ENCODE results near the gene EAF2.
A peak's percentile ranks its signal among the peaks of the same experiment; 100 is the strongest.

EAF2 gene

DNA sequence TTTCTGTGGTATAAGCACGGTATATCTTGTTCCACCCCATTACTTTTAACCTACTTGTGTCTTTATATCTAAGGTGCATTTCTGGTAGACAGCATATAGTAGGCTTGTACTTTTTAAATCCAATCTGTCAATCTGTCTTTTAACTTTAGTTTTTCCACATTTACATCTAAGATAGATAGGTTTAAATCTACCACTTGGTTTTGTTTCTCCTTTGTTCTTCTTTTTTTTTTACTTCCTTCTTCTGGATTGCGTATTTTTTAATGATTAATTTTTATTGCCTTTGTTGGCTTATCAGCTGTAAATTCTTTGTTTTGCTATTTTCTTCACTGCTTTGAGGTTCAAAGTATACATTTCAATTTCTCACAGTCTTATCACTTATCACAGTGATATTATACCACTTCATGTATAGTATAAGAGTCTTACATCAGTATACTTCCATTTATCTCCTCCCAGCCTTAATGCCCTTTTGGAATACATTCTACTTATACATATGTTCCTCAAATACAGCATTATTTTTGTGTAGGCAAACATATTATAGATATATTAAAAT, 31.2 kb upstream of the EAF2 start:
- no peak for DNase-seq (ENCODE audit: low read depth)
- no peak overlapping the region for H3K4me3 ChIP-seq (ENCODE audit: low read depth, low read length)
- TF ChIP-seq, protein P1, sequence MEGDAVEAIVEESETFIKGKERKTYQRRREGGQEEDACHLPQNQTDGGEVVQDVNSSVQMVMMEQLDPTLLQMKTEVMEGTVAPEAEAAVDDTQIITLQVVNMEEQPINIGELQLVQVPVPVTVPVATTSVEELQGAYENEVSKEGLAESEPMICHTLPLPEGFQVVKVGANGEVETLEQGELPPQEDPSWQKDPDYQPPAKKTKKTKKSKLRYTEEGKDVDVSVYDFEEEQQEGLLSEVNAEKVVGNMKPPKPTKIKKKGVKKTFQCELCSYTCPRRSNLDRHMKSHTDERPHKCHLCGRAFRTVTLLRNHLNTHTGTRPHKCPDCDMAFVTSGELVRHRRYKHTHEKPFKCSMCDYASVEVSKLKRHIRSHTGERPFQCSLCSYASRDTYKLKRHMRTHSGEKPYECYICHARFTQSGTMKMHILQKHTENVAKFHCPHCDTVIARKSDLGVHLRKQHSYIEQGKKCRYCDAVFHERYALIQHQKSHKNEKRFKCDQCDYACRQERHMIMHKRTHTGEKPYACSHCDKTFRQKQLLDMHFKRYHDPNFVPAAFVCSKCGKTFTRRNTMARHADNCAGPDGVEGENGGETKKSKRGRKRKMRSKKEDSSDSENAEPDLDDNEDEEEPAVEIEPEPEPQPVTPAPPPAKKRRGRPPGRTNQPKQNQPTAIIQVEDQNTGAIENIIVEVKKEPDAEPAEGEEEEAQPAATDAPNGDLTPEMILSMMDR (IDR thresholded peaks at IDR 0.05; ENCODE audit: insufficient read depth, low read depth, low read length, missing control alignments), result no peak

DNA sequence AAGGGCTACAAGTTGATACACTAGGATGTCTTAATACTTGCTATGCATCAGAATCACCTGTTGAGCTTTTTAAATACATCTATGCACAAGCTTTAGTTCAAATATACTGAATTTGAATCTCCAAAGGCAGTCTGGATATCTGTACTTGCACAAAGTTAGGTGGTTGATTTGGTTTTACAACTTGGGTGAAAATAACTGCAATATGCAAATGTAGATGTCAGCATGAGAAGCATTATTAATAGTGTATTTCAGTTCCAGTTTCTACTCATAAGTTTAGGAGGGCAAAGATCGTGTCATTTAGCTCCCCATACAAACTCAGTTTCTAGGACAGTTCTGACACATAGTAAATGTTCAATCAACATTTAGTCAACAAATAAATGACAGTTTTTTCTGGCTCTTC, 25.8 kb upstream of the EAF2 start:
- peak; percentile 87 for DNase-seq (ENCODE audit: low read depth)
- TF ChIP-seq, protein P1 (IDR thresholded peaks at IDR 0.05; ENCODE audit: insufficient read depth, low read depth, low read length, missing control alignments), result no peak
- peak overlapping the region; percentile 37 for H3K4me3 ChIP-seq (ENCODE audit: low read depth, low read length)

DNA sequence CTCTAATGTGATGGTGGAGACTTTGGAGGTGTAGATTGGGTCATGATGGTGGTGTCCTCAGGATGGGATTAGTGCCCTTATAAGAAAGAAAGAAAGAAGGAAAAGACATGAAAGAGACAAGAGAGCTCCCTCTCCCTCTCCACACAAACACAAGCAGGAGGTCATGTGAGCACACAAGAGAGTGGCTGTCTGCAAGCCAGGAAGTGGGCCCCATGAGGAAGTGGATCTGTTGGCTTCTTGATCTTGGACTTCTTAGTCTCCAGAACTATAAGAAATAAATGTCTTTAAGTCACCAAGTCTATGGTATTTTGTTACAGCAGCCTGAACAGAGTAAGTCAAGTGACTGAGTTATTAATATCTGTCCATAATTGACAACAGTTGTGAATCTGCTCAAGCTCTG, 17.3 kb upstream of the EAF2 start:
- no peak for DNase-seq (ENCODE audit: low read depth)
- TF ChIP-seq, protein P1 (IDR thresholded peaks at IDR 0.05; ENCODE audit: insufficient read depth, low read depth, low read length, missing control alignments), result no peak

DNA sequence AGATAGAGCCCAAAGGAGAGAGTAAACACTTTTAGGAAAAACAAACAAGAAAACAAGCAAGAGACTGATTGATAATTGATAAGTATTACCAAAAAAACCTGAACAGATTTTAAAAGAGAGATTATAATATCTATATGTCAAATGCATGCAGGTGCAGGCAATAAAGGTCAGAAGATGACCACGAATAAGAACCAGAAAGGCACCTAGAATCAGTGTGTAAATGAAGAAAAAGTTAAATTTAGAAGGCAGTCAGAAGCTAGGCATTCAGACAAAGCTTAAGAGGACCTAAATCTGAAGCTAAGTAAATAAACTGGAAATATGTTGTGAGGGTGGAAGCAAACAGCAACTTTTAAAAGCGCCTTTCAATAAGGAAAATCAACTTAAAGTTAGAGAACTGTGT, 16.4 kb upstream of the EAF2 start:
- TF ChIP-seq, protein P1 (IDR thresholded peaks at IDR 0.05; ENCODE audit: insufficient read depth, low read depth, low read length, missing control alignments), result no peak

More for the DNA sequence above, 17.3 kb upstream of the EAF2 start:
- H3K4me3 ChIP-seq (ENCODE audit: low read depth, low read length), result no peak overlapping the region

DNA sequence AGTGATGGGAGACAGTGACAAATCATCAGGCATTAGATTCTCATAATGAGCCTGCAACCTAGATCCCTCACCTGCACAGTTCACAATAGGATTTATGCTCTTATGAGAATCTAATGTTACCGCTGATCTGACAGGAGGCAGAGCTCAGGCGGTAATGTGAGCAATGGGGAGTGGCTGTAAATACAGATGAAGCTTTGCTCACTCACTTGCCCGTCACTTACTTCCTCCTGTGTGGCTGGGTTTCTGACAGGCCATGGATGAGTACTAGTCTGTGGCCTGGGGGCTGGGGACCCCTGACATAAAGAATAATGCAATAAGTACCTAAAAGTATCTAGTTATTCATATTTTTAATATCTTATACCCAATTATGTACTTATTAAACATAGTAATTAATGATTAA, 15.8 kb upstream of the EAF2 start:
- H3K4me3 ChIP-seq (ENCODE audit: low read depth, low read length), result no peak overlapping the region
- no peak for DNase-seq (ENCODE audit: low read depth)
- TF ChIP-seq, protein P1 (IDR thresholded peaks at IDR 0.05; ENCODE audit: insufficient read depth, low read depth, low read length, missing control alignments), result no peak

More for the DNA sequence above, 16.4 kb upstream of the EAF2 start:
- no peak for DNase-seq (ENCODE audit: low read depth)
- H3K4me3 ChIP-seq (ENCODE audit: low read depth, low read length), result no peak overlapping the region

DNA sequence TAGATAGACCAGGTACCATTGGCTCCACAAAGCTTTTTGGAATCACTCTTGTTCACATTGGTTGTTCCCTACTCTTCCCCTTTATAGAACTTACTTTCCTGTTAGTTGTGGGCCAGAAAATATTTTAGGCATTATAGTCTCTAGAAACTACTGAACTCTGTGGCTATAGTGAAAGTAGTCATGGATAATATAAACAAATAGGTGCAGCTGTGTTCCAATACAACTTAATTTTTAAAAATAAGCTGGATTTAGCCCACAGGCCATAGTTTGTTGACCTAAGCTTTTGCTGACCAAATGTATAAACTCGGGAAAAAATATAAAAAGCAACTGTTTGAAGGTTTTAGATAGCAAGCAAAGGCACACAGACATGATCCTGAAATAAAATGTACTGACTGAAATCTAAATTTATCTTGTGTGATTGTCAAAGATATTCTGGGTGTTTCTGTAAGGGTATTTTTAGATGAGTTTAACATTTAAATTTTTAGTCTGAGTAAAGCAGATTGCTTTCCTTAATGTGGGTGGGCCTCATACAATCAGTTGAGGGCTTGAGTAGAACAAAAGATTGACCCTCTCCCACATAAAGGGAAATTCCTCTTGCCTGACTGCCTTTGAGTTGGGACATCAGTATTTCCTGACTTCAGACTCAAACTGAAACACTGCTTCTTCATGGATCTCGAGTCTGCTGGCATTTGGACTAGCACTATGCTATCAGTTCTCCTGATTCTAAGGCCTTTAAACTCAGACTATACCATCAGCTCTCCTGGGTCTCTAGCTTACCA, 13.4 kb upstream of the EAF2 start:
- DNase-seq (ENCODE audit: low read depth), result no peak
- H3K4me3 ChIP-seq (ENCODE audit: low read depth, low read length), result no peak overlapping the region
- TF ChIP-seq, protein P1 (IDR thresholded peaks at IDR 0.05; ENCODE audit: insufficient read depth, low read depth, low read length, missing control alignments), result no peak
